ENCODE results near the gene WNT7B.

DNA sequence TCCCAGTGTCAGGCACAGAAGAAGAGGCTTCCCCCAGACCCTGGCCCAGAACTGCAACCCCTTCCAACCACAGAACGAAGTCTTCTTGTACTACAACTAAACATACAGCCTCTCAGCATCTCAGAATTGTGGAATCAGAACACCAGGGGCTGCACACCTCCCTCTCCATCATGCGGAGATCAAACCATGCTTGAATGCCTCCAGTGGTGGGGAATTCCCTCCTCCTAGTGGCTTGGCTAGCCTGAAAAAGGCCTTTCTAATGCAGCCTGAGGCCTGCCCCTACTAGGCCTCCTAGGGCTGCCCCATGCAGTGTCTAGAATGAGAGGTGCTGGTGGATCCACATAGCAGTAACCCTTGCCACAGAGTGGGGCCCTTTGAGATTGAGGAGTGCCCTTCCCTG lies 62.7 kb downstream of the WNT7B start:
- TF ChIP-seq, protein P1, sequence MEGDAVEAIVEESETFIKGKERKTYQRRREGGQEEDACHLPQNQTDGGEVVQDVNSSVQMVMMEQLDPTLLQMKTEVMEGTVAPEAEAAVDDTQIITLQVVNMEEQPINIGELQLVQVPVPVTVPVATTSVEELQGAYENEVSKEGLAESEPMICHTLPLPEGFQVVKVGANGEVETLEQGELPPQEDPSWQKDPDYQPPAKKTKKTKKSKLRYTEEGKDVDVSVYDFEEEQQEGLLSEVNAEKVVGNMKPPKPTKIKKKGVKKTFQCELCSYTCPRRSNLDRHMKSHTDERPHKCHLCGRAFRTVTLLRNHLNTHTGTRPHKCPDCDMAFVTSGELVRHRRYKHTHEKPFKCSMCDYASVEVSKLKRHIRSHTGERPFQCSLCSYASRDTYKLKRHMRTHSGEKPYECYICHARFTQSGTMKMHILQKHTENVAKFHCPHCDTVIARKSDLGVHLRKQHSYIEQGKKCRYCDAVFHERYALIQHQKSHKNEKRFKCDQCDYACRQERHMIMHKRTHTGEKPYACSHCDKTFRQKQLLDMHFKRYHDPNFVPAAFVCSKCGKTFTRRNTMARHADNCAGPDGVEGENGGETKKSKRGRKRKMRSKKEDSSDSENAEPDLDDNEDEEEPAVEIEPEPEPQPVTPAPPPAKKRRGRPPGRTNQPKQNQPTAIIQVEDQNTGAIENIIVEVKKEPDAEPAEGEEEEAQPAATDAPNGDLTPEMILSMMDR (conservative IDR thresholded peaks at IDR 0.05; ENCODE audit: low read length) = no peak
- TF ChIP-seq EZH2phosphoT487 (IDR thresholded peaks at IDR 0.05; ENCODE audit: borderline replicate concordance) = no peak

Measured in Loucy (cell line).